Right renal pelvis (tissue), 4 donors: ENCODE data around the gene TTC9B. TPM values are rescaled to one million over a fixed set of nuclear protein-coding genes. Genes with fewer than 3 reads are reported as not detected.
"Not testable (repeated sequence)": the region's sequence is repeated elsewhere in the genome, so short reads cannot be mapped to it uniquely, and the experiment has no call there.

Experiments used
- DNase-seq, 4 donors: peaks; one replicate each; pipeline ENCODE4 v3.0.0-alpha.2; 2013; ENCODE audit warnings: low read depth in 4 of 4, low spot score in 3 of 4, missing footprints in 1 of 4
- polyA plus RNA-seq, 4 donors: library from polyadenylated mRNA; unstranded; fragments of 120-200 nt; gene quantifications; one replicate each; pipeline ENCODE4 v1.2.1, GENCODE V29; 2013; ENCODE audit not compliant: insufficient read length in 4 of 4

The TTC9B gene
- polyA plus RNA-seq, 4 donors: 0.10 to 0.19 (median 0.17) TPM; not detected in 1

GRCh38 chr19:40177286-40178070, 40.7 kb downstream of the TTC9B start:
- no peak for DNase-seq

GRCh38 chr19:40175820-40176219, 42.4 kb downstream of the TTC9B start:
- DNase-seq: no peak

DNA sequence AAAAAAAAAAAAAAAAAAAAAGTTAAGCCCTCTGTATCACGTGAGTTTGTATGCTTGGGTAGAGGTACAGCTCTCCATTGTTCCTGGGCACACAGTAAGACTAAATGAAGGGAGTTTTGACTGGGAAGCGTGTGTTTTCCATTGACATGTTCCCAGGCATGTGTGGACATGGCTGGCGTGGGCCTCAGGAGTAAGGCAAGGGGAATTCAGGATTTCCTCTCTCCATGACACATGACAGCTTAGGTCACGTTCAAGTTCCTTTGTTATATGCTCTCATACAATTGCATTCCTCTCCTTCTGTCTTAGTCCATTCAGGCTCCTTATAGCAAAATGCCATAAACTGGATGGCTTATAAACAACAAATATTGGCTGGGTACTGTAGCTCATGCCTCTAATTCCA, 44.1 kb downstream of the TTC9B start:
- no peak for DNase-seq

DNA sequence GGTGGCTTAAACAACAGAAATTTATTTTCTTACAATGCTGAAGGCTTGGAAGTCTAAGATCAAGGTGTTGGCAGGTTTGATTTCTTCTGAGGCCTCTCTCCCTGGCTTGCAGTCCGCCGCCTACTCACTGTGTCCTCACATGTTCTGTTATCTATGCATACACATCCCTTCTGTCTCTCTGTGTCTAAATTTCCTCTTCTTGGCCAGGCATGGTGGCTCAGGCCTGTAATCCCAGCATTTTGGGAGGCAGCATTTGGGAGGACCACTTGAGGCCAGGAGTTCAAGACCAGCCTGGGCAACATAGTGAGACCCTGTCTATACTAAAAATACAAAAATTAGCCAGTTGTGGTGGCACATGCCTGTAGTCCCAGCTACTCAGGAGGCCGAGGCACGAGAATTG, 46.9 kb downstream of the TTC9B start:
- DNase-seq: not testable (repeated sequence)

GRCh38 chr19:40170303-40170989, 47.7 kb downstream of the TTC9B start:
- not testable (repeated sequence) for DNase-seq

GRCh38 chr19:40169482-40170302, 48.5 kb downstream of the TTC9B start:
- not testable (repeated sequence) for DNase-seq

Other genes with a start within 250 kb of the TTC9B start
- 100 to 1,000 TPM in 1 of 4 donors, 10 to 100 TPM in 3; 86.6 to 105 (median 92.7) TPM for gene PSMC4, start 247.2 kb downstream of the TTC9B start, polyA plus RNA-seq
- gene ZNF546, start 221.3 kb downstream of the TTC9B start, polyA plus RNA-seq: 1 to 10 TPM; 4.4 to 6.4 (median 5.6) TPM
- 10 to 100 TPM; 18.8 to 29.1 (median 21.1) TPM for gene ZNF780B, start 162.2 kb downstream of the TTC9B start, polyA plus RNA-seq
- 10 to 100 TPM; 16.9 to 22.8 (median 19.8) TPM for gene ZNF780A, start 127.4 kb downstream of the TTC9B start, polyA plus RNA-seq
- gene MAP3K10, start 27.0 kb downstream of the TTC9B start, polyA plus RNA-seq: 10 to 100 TPM; 12.7 to 17.8 (median 13.7) TPM
- gene CCNP, start 8.3 kb upstream of the TTC9B start, polyA plus RNA-seq: 1 to 10 TPM in 3 of 4 donors, under 1 TPM in 1; 0.55 to 1.8 (median 1.3) TPM
- 100 to 1,000 TPM; 148 to 179 (median 157) TPM for gene AKT2, start 67.0 kb upstream of the TTC9B start, polyA plus RNA-seq
- 10 to 100 TPM; 10.2 to 14.0 (median 12.3) TPM for gene C19orf47, start 130.0 kb upstream of the TTC9B start, polyA plus RNA-seq
- 100 to 1,000 TPM; 229 to 330 (median 257) TPM for gene PLD3, start 130.3 kb upstream of the TTC9B start, polyA plus RNA-seq
- under 1 TPM; 0.10 to 0.19 (median 0.15) TPM for gene HIPK4, start 171.8 kb upstream of the TTC9B start, polyA plus RNA-seq
- 10 to 100 TPM; 10.3 to 16.6 (median 11.7) TPM for gene PRX, start 195.0 kb upstream of the TTC9B start, polyA plus RNA-seq
- gene SERTAD1, start 207.6 kb upstream of the TTC9B start, polyA plus RNA-seq: 10 to 100 TPM in 1 of 4 donors, 1 to 10 TPM in 3; 7.8 to 10.3 (median 8.4) TPM
- 10 to 100 TPM; 35.5 to 41.4 (median 39.3) TPM for gene SERTAD3, start 226.0 kb upstream of the TTC9B start, polyA plus RNA-seq
- gene BLVRB, start 247.4 kb upstream of the TTC9B start, polyA plus RNA-seq: 10 to 100 TPM; 41.4 to 61.2 (median 42.3) TPM
- 1 to 10 TPM; 1.0 to 2.0 (median 1.6) TPM for gene SPTBN4, start 248.6 kb upstream of the TTC9B start, polyA plus RNA-seq